Neutrophil (primary cell): ENCODE results near the gene SPRED2.
A peak's percentile ranks its signal among the peaks of the same experiment; 100 is the strongest.

Experiments
- H3K27ac ChIP-seq: fragments of 200-600 bp; sonication (generic); 2 replicates; pipeline ENCODE4 v1.5.1; 2016; ENCODE audit warnings: mild to moderate bottlenecking, moderate library complexity
- H3K27me3 ChIP-seq: fragments of 200-600 bp; sonication (generic); 2 replicates; pipeline ENCODE4 v1.6.0; 2016; ENCODE audit warnings: mild to moderate bottlenecking
- H3K36me3 ChIP-seq: fragments of 200-600 bp; sonication (generic); 2 replicates; pipeline ENCODE4 v1.5.1; 2017
- H3K4me1 ChIP-seq, 2 experiments: fragments of 200-600 bp in 1 of 2; sonication (generic) in 1 of 2; 1 replicate in 1 of 2; 2 replicates in 1 of 2; pipeline versions ENCODE4 v1.5.1 to v1.6.1; 2013 to 2016; ENCODE audit warnings: low read depth in 1 of 2, low read length in 1 of 2, mild to moderate bottlenecking in 1 of 2, moderate library complexity in 1 of 2; ENCODE audit not compliant: control insufficient read depth in 1 of 2, insufficient read depth in 1 of 2
- H3K4me3 ChIP-seq, 2 experiments: fragments of 200-600 bp in 1 of 2; sonication (generic) in 1 of 2; 1 replicate in 1 of 2; 2 replicates in 1 of 2; pipeline ENCODE4 v1.5.1; 2013 to 2016; ENCODE audit warnings: low read depth in 1 of 2, low read length in 1 of 2, mild to moderate bottlenecking in 1 of 2, moderate library complexity in 1 of 2
- H3K9me3 ChIP-seq: fragments of 200-600 bp; sonication (generic); 2 replicates; pipeline ENCODE4 v1.5.1; 2016
- TF ChIP-seq, protein P1 (sequence below): fragments of 200-600 bp; sonication (generic); IDR thresholded peaks from 2 replicates; pipeline ENCODE4 v1.5.1; 2016; ENCODE audit warnings: antibody characterized with exemption

SPRED2 gene

DNA sequence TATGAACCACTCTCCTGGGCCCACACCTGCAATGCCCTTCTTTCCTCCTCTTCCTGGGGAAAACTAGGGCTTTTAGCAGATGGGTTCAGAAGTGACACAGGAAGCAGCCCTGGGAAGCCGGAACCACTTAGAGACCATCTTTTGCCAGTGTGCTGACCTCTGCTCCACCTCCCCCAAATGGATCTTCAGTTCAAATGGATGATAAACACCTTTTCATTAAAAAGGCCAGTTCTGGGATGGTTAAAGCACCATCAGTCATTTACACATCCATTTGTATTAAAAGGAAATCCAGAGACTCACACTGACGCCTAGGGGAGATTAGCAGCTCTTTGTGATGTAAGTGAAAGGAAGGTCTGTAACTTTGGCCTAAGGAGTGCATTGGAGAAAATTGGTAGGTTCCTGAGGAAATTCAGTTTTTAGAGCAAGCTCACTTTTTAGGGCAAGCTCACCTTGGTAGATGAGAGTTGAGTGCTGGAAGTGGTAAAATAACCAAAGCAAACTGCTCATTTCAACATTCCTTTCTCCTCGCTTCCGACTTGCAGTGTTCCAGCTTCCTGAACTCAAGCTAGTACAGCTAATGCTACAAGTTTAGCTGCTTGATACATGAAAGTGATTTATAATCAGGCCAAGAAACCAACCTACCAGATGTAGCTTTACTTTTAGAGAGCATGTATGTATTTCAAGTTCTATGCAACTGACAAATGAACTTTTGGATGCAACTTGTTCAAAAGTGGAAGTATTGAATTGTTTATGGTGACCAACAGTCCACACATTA, 157.1 kb downstream of the SPRED2 start:
- Histone ChIP-seq H3K4me1 (peaks cover 7 to 14% of the 10 kb centered on the region in 2 experiments), H3K4me3 (no peak overlapping the region), H3K36me3 (peaks cover 48% of the 10 kb centered on the region), H3K27ac (peak overlapping the region; percentile 34), H3K9me3 (no peaks in the 10 kb centered on the region), H3K27me3 (no peaks in the 10 kb centered on the region)
- TF ChIP-seq, protein P1, sequence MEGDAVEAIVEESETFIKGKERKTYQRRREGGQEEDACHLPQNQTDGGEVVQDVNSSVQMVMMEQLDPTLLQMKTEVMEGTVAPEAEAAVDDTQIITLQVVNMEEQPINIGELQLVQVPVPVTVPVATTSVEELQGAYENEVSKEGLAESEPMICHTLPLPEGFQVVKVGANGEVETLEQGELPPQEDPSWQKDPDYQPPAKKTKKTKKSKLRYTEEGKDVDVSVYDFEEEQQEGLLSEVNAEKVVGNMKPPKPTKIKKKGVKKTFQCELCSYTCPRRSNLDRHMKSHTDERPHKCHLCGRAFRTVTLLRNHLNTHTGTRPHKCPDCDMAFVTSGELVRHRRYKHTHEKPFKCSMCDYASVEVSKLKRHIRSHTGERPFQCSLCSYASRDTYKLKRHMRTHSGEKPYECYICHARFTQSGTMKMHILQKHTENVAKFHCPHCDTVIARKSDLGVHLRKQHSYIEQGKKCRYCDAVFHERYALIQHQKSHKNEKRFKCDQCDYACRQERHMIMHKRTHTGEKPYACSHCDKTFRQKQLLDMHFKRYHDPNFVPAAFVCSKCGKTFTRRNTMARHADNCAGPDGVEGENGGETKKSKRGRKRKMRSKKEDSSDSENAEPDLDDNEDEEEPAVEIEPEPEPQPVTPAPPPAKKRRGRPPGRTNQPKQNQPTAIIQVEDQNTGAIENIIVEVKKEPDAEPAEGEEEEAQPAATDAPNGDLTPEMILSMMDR = no peak

DNA sequence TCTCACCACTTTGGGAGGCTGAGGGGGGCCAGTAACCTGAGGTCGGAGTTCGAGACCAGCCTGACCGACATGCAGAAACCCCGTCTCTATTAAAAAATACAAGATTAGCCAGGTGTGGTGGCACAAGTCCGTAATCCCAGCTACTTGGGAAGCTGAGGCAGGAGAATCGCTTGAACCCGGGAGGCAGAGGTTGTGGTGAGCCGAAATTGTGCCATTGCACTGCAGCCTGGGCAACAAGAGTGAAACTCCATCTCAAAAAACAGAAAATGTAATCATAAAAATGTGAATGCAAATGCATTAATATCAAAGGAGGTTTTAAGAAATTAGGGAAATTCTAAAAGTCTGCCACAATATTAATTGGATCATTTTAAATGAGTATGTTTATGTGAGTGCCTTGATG, 159.1 kb downstream of the SPRED2 start:
- Histone ChIP-seq H3K4me1 (peaks cover 0 to under 1% of the 10 kb centered on the region in 2 experiments), H3K9me3 (no peaks in the 10 kb centered on the region), H3K27me3 (no peaks in the 10 kb centered on the region), H3K36me3 (peaks cover 67% of the 10 kb centered on the region), H3K27ac (no peak overlapping the region), H3K4me3 (no peak overlapping the region)
- TF ChIP-seq, protein P1 = no peak

DNA sequence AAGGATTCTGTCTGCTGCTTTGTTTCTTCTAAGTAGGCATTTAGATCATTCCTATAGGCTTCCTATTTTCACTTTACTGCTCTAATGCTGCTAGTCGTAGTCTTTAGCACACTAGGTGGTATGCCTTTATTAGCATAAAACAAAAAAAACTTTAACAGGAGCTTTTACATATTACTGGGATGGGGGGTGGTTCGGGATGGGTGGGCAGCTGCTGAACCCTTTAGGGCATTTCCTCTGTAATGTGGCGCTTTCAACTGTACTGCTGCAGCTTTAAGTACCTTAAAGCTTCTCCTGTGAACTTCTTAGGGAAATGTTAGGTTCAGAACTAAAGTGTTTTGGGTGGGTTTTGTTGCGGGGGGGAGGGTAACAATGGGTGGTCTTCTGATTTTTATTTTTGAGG, 163.4 kb downstream of the SPRED2 start:
- Histone ChIP-seq H3K27ac (no peak overlapping the region), H3K27me3 (no peaks in the 10 kb centered on the region), H3K36me3 (peaks cover 92% of the 10 kb centered on the region), H3K4me3 (no peak overlapping the region), H3K4me1 (no peaks in the 10 kb centered on the region), H3K9me3 (no peaks in the 10 kb centered on the region)
- TF ChIP-seq, protein P1 = no peak

DNA sequence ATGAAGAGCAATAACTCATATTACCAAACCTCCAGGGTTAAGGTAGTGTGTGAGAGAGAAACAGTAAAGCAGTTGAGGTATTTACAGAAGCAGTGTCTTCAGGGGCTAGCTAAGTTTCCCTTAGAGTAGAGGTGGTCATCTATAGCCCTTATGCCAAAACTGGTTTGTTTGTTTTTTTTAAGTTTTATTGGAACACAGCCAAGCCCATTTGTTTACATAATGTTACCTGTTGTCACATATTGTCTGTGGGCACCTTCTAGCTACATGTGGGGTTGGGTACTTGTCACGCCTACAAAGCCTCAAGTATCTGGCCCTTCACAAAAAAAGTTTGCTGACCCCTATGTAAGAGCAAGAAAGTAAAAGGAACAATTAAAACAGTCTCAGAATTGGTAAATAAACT, 165.4 kb downstream of the SPRED2 start:
- Histone ChIP-seq H3K4me1 (no peaks in the 10 kb centered on the region), H3K27me3 (no peaks in the 10 kb centered on the region), H3K9me3 (no peaks in the 10 kb centered on the region), H3K4me3 (no peak overlapping the region), H3K27ac (peak overlapping the region; percentile 58), H3K36me3 (peaks cover 92% of the 10 kb centered on the region)
- TF ChIP-seq, protein P1 = no peak

DNA sequence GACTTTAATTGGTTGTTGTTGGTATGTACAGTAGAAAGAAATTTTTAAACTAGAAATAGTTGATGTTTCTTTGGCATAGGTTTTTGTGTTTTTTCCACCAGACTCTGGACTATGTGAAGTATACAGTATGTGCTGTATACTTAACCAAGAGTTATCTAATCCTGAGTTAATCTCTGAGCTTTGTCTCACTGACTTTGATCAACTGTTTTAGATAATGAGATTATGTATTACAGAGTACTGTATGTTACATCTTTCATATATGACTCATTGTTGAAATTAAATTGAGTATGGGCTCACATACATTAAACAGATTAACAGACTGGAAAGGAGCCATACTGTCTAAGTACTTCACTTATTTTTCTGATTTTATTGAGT, 166.7 kb downstream of the SPRED2 start:
- Histone ChIP-seq H3K36me3 (peaks cover 96% of the 10 kb centered on the region), H3K27ac (no peak overlapping the region), H3K4me3 (no peak overlapping the region), H3K9me3 (no peaks in the 10 kb centered on the region), H3K27me3 (no peaks in the 10 kb centered on the region), H3K4me1 (no peaks in the 10 kb centered on the region)
- TF ChIP-seq, protein P1 = no peak
